Dermis blood vessel endothelial cell (primary cell): Measurements from ENCODE around the gene CDON. TPM values are rescaled to one million over a fixed set of nuclear protein-coding genes. Genes with fewer than 3 reads are reported as not detected.
"Not testable (repeated sequence)": the region's sequence is repeated elsewhere in the genome, so short reads cannot be mapped to it uniquely, and the experiment has no call there.

Experiments used
- DNase-seq: peaks from one replicate; pipeline ENCODE4 v3.0.0; 2010
- total RNA-seq: library from RNA; depleted of rRNA; stranded (reverse); fragments of >200 nt; gene quantifications from 2 replicates; pipeline ENCODE4 v1.2.3, GENCODE V29; 2014

The CDON gene
- total RNA-seq, 1 donor from 2014 or later: 3.6 TPM

GRCh38 chr11:125992893-125993292 is 69.8 kb downstream of the CDON start:
- no peak for DNase-seq

GRCh38 chr11:125990244-125990643 is 72.4 kb downstream of the CDON start:
- no peak for DNase-seq

GRCh38 chr11:125987066-125987641 is 75.5 kb downstream of the CDON start:
- no peak for DNase-seq

GRCh38 chr11:125985956-125986355 is 76.7 kb downstream of the CDON start:
- not testable (repeated sequence) for DNase-seq

GRCh38 chr11:125982348-125982730 is 80.3 kb downstream of the CDON start:
- no peak for DNase-seq

- DNase-seq: no peak
Observed at GRCh38 chr11:125980436-125980835, 82.2 kb downstream of the CDON start.

GRCh38 chr11:125979511-125979910 is 83.2 kb downstream of the CDON start:
- DNase-seq: no peak

- no peak for DNase-seq
Observed at GRCh38 chr11:125978778-125979407, 83.8 kb downstream of the CDON start.

- DNase-seq: no peak
Observed at GRCh38 chr11:125978181-125978716, 84.4 kb downstream of the CDON start.

- DNase-seq: no peak
Observed at GRCh38 chr11:125977333-125977732, 85.3 kb downstream of the CDON start.

GRCh38 chr11:125976156-125976555 is 86.5 kb downstream of the CDON start:
- no peak for DNase-seq

GRCh38 chr11:125975634-125976033 is 87.0 kb downstream of the CDON start:
- no peak for DNase-seq

- no peak for DNase-seq
Observed at GRCh38 chr11:125974284-125974683, 88.4 kb downstream of the CDON start.

GRCh38 chr11:125971618-125972017 is 91.0 kb downstream of the CDON start:
- no peak for DNase-seq

- no peak for DNase-seq
Observed at GRCh38 chr11:125968354-125968753, 94.3 kb downstream of the CDON start.

- DNase-seq: no peak
Observed at GRCh38 chr11:125967515-125967914, 95.2 kb downstream of the CDON start.

- no peak for DNase-seq
Observed at GRCh38 chr11:125960771-125961170, 101.9 kb downstream of the CDON start.

- no peak for DNase-seq
Observed at GRCh38 chr11:125959931-125960330, 102.7 kb downstream of the CDON start.

GRCh38 chr11:125959511-125959910 is 103.2 kb downstream of the CDON start:
- DNase-seq: no peak

- no peak for DNase-seq
Observed at GRCh38 chr11:125958872-125959400, 103.7 kb downstream of the CDON start.

- DNase-seq: no peak
Observed at GRCh38 chr11:125957618-125958332, 104.9 kb downstream of the CDON start.

GRCh38 chr11:125956391-125957134 is 106.1 kb downstream of the CDON start:
- DNase-seq: no peak

- DNase-seq: no peak
Observed at GRCh38 chr11:125955856-125956255, 106.8 kb downstream of the CDON start.
